Stimulated activated naive CD4-positive, alpha-beta T cell (primary cell): ENCODE results near the gene PSG11.
"Not testable (repeated sequence)": the region's sequence is repeated elsewhere in the genome, so short reads cannot be mapped to it uniquely, and the experiment has no call there.

Experiments
- DNase-seq, 6 experiments: peaks; one replicate each; lab custom pipeline; 2025; lab: John Stamatoyannopoulos, UW

The PSG11 gene

GRCh38 chr19:43026369-43026768 is at the start of gene PSG11:
PSG11 (minus strand) TSS chr19:43026469; CDS start chr19:43026372, 97 bp downstream.
- not testable (repeated sequence) for DNase-seq

- DNase-seq = not testable (repeated sequence)
Measured at GRCh38 chr19:43062418-43062817, 36.1 kb upstream of the PSG11 start.

- not testable (repeated sequence) for DNase-seq
Measured at GRCh38 chr19:43061326-43061725, 35.1 kb upstream of the PSG11 start.

- not testable (repeated sequence) for DNase-seq
Measured at GRCh38 chr19:43060254-43060653, 34.0 kb upstream of the PSG11 start.

- DNase-seq = not testable (repeated sequence)
Measured at GRCh38 chr19:43059482-43059881, 33.2 kb upstream of the PSG11 start.

- DNase-seq = not testable (repeated sequence)
Measured at GRCh38 chr19:43058440-43058839, 32.2 kb upstream of the PSG11 start.

GRCh38 chr19:43047966-43048365 is 21.7 kb upstream of the PSG11 start:
- not testable (repeated sequence) for DNase-seq

GRCh38 chr19:43046578-43046977 is 20.3 kb upstream of the PSG11 start:
- not testable (repeated sequence) for DNase-seq

- DNase-seq = not testable (repeated sequence)
Measured at GRCh38 chr19:43043492-43044180, 17.4 kb upstream of the PSG11 start.

GRCh38 chr19:43031645-43032044 is 5.4 kb upstream of the PSG11 start:
- not testable (repeated sequence) for DNase-seq

GRCh38 chr19:43028866-43029265 is 2.6 kb upstream of the PSG11 start:
- DNase-seq = no peak

- not testable (repeated sequence) for DNase-seq
Measured at GRCh38 chr19:43027985-43028384, 1.7 kb upstream of the PSG11 start.

GRCh38 chr19:43027061-43027460 is 792 bp upstream of the PSG11 start:
- not testable (repeated sequence) for DNase-seq

- not testable (repeated sequence) for DNase-seq
Measured at GRCh38 chr19:43022098-43022497, 4.2 kb downstream of the PSG11 start.

- DNase-seq = not testable (repeated sequence)
Measured at GRCh38 chr19:43021629-43022028, 4.6 kb downstream of the PSG11 start.

GRCh38 chr19:43019588-43019987 is 6.7 kb downstream of the PSG11 start:
- not testable (repeated sequence) for DNase-seq

- not testable (repeated sequence) for DNase-seq
Measured at GRCh38 chr19:43005841-43006240, 20.4 kb downstream of the PSG11 start.

GRCh38 chr19:43004846-43005245 is 21.4 kb downstream of the PSG11 start:
- DNase-seq = not testable (repeated sequence)

- not testable (repeated sequence) for DNase-seq
Measured at GRCh38 chr19:43003634-43004033, 22.6 kb downstream of the PSG11 start.

GRCh38 chr19:43002948-43003347 is 23.3 kb downstream of the PSG11 start:
- not testable (repeated sequence) for DNase-seq

GRCh38 chr19:42996161-42996560 is 30.1 kb downstream of the PSG11 start:
- not testable (repeated sequence) for DNase-seq

GRCh38 chr19:42992029-42992604 is 34.2 kb downstream of the PSG11 start:
- not testable (repeated sequence) for DNase-seq

- DNase-seq = no peak
Measured at GRCh38 chr19:42989851-42990250, 36.4 kb downstream of the PSG11 start.
